ENCODE measurements around the gene NCOA7.
"Not testable (repeated sequence)": the region's sequence is repeated elsewhere in the genome, so short reads cannot be mapped to it uniquely, and the experiment has no call there.

Gene NCOA7

GRCh38 chr6:125773387-125774341, 17.1 kb upstream of the NCOA7 start:
- Histone ChIP-seq H3F3A (ENCODE audit: insufficient read depth, low read length) (no peaks in the 10 kb centered on the region), H3K4me3 (ENCODE audit: low read depth, low read length, poor library complexity, severe bottlenecking) (no peak overlapping the region), H3K4me2 (ENCODE audit: low read length) (no peak overlapping the region), H4K20me1 (ENCODE audit: insufficient read depth, low read length) (no peaks in the 10 kb centered on the region), H3K9me3 (ENCODE audit: low read length) (no peaks in the 10 kb centered on the region), H3K9me2 (ENCODE audit: low read depth, low read length) (no peaks in the 10 kb centered on the region), H3K36me3 (ENCODE audit: insufficient read depth, low read length) (no peaks in the 10 kb centered on the region), H3K27me3 (ENCODE audit: insufficient read depth, low read length) (no peaks in the 10 kb centered on the region), H2AFZ (ENCODE audit: low read length) (no peak overlapping the region), H3K27ac (ENCODE audit: low read depth, low read length, poor library complexity, severe bottlenecking) (no peak overlapping the region), H3K9ac (ENCODE audit: low read length) (no peak overlapping the region), H3K79me2 (ENCODE audit: insufficient read depth, low read length) (no peaks in the 10 kb centered on the region), H3K4me1 (ENCODE audit: insufficient read depth, low read length, severe bottlenecking) (peaks cover 19% of the 10 kb centered on the region)
- TF ChIP-seq EZH2 (IDR thresholded peaks at IDR 0.05; ENCODE audit: borderline replicate concordance, low read length) (no peak), CTCF (IDR thresholded peaks at IDR 0.05; ENCODE audit: low read length) (no peak)

GRCh38 chr6:125776107-125776826, 14.5 kb upstream of the NCOA7 start:
- not testable (repeated sequence) for H3K4me2 ChIP-seq (ENCODE audit: low read length); H3K79me2 ChIP-seq (ENCODE audit: insufficient read depth, low read length); H2AFZ ChIP-seq (ENCODE audit: low read length)

GRCh38 chr6:125779924-125780539, 10.7 kb upstream of the NCOA7 start:
- no peaks in the 10 kb centered on the region for H3K9me2 ChIP-seq (ENCODE audit: low read depth, low read length)
- TF ChIP-seq EZH2 (IDR thresholded peaks at IDR 0.05; ENCODE audit: borderline replicate concordance, low read length) (no peak), CTCF (IDR thresholded peaks at IDR 0.05; ENCODE audit: low read length) (no peak)
- H3K79me2 ChIP-seq (ENCODE audit: insufficient read depth, low read length), result peaks cover 23% of the 10 kb centered on the region
- peak overlapping the region; percentile 85 for H2AFZ ChIP-seq (ENCODE audit: low read length)
- no peaks in the 10 kb centered on the region for H3F3A ChIP-seq (ENCODE audit: insufficient read depth, low read length)
- peak overlapping the region; percentile 92 for H3K4me3 ChIP-seq (ENCODE audit: low read depth, low read length, poor library complexity, severe bottlenecking)
- H3K4me2 ChIP-seq (ENCODE audit: low read length), result peak overlapping the region; percentile 92
- no peaks in the 10 kb centered on the region for H3K36me3 ChIP-seq (ENCODE audit: insufficient read depth, low read length)
- H3K9me3 ChIP-seq (ENCODE audit: low read length), result no peaks in the 10 kb centered on the region
- no peaks in the 10 kb centered on the region for H4K20me1 ChIP-seq (ENCODE audit: insufficient read depth, low read length)
- H3K4me1 ChIP-seq (ENCODE audit: insufficient read depth, low read length, severe bottlenecking), result peaks cover 38% of the 10 kb centered on the region
- no peaks in the 10 kb centered on the region for H3K27me3 ChIP-seq (ENCODE audit: insufficient read depth, low read length)
- peak overlapping the region; percentile 94 for H3K27ac ChIP-seq (ENCODE audit: low read depth, low read length, poor library complexity, severe bottlenecking)
- peak overlapping the region; percentile 90 for H3K9ac ChIP-seq (ENCODE audit: low read length)

More at GRCh38 chr6:125776107-125776826, 14.5 kb upstream of the NCOA7 start:
- H3K36me3 ChIP-seq (ENCODE audit: insufficient read depth, low read length); H3K9ac ChIP-seq (ENCODE audit: low read length); H3F3A ChIP-seq (ENCODE audit: insufficient read depth, low read length); H3K9me3 ChIP-seq (ENCODE audit: low read length); H3K27me3 ChIP-seq (ENCODE audit: insufficient read depth, low read length); H3K27ac ChIP-seq (ENCODE audit: low read depth, low read length, poor library complexity, severe bottlenecking); H4K20me1 ChIP-seq (ENCODE audit: insufficient read depth, low read length); H3K4me3 ChIP-seq (ENCODE audit: low read depth, low read length, poor library complexity, severe bottlenecking); H3K9me2 ChIP-seq (ENCODE audit: low read depth, low read length): not testable (repeated sequence)
- H3K4me1 ChIP-seq (ENCODE audit: insufficient read depth, low read length, severe bottlenecking), result peaks cover 13% of the 10 kb centered on the region
